Hepatocyte (in vitro differentiated cells): Measurements from ENCODE around the gene MORC3. TPM values are rescaled to one million over a fixed set of nuclear protein-coding genes. Genes with fewer than 3 reads are reported as not detected.

Experiments used
- DNase-seq: peaks from one replicate; pipeline ENCODE4 v3.0.0-alpha.2; 2016; ENCODE audit warnings: low spot score
- H2AFZ ChIP-seq: fragments of 200-600 bp; sonication (generic); 2 replicates; pipeline ENCODE4 v1.6.0; 2016; ENCODE audit warnings: antibody characterized with exemption, mild to moderate bottlenecking
- H3K27ac ChIP-seq: fragments of 200-600 bp; sonication (generic); 2 replicates; pipeline ENCODE4 v1.5.1; 2016; ENCODE audit warnings: mild to moderate bottlenecking
- H3K27me3 ChIP-seq: fragments of 200-600 bp; sonication (generic); 2 replicates; pipeline ENCODE4 v1.6.1; 2016
- H3K36me3 ChIP-seq: fragments of 200-600 bp; sonication (generic); replicated peaks from 2 replicates; pipeline ENCODE4 v1.5.1; 2016; ENCODE audit warnings: low read depth; ENCODE audit not compliant: insufficient read depth
- H3K4me1 ChIP-seq: fragments of 200-600 bp; sonication (generic); 2 replicates; pipeline ENCODE4 v1.5.1; 2016; ENCODE audit warnings: mild to moderate bottlenecking, moderate library complexity; ENCODE audit not compliant: insufficient read depth
- H3K4me2 ChIP-seq: fragments of 200-600 bp; sonication (generic); 2 replicates; pipeline ENCODE4 v1.6.0; 2016
- H3K4me3 ChIP-seq: fragments of 200-600 bp; sonication (generic); 2 replicates; pipeline ENCODE4 v1.5.1; 2016; ENCODE audit warnings: mild to moderate bottlenecking
- H3K79me2 ChIP-seq: fragments of 200-600 bp; sonication (generic); 2 replicates; pipeline ENCODE4 v1.6.0; 2017; ENCODE audit warnings: mild to moderate bottlenecking
- H3K9me2 ChIP-seq: fragments of 200-600 bp; sonication (generic); replicated peaks from 2 replicates; pipeline ENCODE4 v1.6.0; 2017; ENCODE audit warnings: mild to moderate bottlenecking; ENCODE audit not compliant: insufficient read depth
- H3K9me3 ChIP-seq: fragments of 200-600 bp; sonication (generic); 2 replicates; pipeline ENCODE4 v1.5.1; 2016; ENCODE audit warnings: low read depth, mild to moderate bottlenecking
- H4K20me1 ChIP-seq: fragments of 200-600 bp; sonication (generic); 2 replicates; pipeline ENCODE4 v1.6.0; 2016; ENCODE audit warnings: mild to moderate bottlenecking; ENCODE audit not compliant: insufficient read depth, poor library complexity, severe bottlenecking
- EZH2 ChIP-seq: fragments of 200-600 bp; sonication (generic); IDR thresholded peaks from 2 replicates; pipeline ENCODE4 v1.6.1; 2016; ENCODE audit warnings: antibody characterized with exemption, mild to moderate bottlenecking, borderline replicate concordance
- EZH2phosphoT487 ChIP-seq: fragments of 200-600 bp; sonication (generic); IDR thresholded peaks from one replicate; pipeline ENCODE4 v1.6.1; 2018; ENCODE audit warnings: antibody characterized with exemption, mild to moderate bottlenecking, low read depth, moderate library complexity; ENCODE audit not compliant: unreplicated experiment, severe bottlenecking
- WGBS: methylation state at CpG from one replicate; pipeline ENCODE4 v1.1.6; 2016; ENCODE audit warnings: low lambda C conversion rate; ENCODE audit errors: missing lambda C conversion rate; 5-methylcytosine and 5-hydroxymethylcytosine counted together
- polyA plus RNA-seq: library from polyadenylated mRNA; unstranded; fragments of >200 nt; fragmentation: Nextera tagmentation; extraction: Ambion mirVana; gene quantifications from 2 replicates; pipeline ENCODE4 v1.2.1, GENCODE V29; 2016
- total RNA-seq: library from RNA; depleted of rRNA; stranded (reverse); fragments of >200 nt; gene quantifications from 2 replicates; pipeline ENCODE4 v1.2.3, GENCODE V29; 2014
- TF ChIP-seq, protein P1 (sequence below): fragments of 200-600 bp; sonication (generic); IDR thresholded peaks from 2 replicates; pipeline ENCODE4 v1.5.1; 2016; ENCODE audit warnings: antibody characterized with exemption, mild to moderate bottlenecking; ENCODE audit not compliant: poor library complexity

The MORC3 gene
- total and polyA plus RNA-seq, 2 experiments from 2014 or later, result 10.8 to 32.7 TPM

DNA sequence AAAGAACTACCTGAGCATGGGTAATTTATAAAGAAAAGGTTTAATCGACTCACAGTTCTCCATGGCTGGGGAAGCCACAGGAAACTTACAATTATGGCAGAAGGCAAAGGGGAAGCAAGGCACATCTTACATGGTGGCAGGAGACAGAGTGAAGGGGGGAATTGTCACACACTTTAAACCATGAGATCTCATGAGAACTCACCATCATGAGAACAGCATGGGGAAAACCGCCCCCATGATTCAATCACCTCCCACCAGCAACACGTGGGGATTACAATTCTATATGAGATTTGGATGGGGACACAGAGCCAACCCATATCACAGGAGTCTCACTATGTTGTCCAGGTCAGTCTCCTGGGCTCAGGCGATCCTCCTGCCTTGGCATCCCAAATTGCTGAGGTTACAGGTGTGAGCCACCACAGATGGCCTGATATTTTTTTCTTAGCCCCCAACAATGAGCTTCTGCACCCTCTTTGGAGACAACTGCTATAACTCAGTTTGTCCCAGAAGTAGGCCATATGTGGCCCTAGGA is 22.5 kb upstream of the MORC3 start:
- Histone ChIP-seq H4K20me1 (no peaks in the 10 kb centered on the region), H3K36me3 (no peaks in the 10 kb centered on the region), H3K27me3 (no peaks in the 10 kb centered on the region), H2AFZ (peak overlapping the region; percentile 24), H3K9me2 (no peaks in the 10 kb centered on the region), H3K4me2 (peak overlapping the region; percentile 52), H3K4me1 (peaks cover 7% of the 10 kb centered on the region), H3K4me3 (no peak overlapping the region), H3K79me2 (no peaks in the 10 kb centered on the region), H3K27ac (peak overlapping the region; percentile 72), H3K9me3 (no peaks in the 10 kb centered on the region)
- TF ChIP-seq EZH2phosphoT487, result no peak
- TF ChIP-seq EZH2, result no peak
- TF ChIP-seq, protein P1, sequence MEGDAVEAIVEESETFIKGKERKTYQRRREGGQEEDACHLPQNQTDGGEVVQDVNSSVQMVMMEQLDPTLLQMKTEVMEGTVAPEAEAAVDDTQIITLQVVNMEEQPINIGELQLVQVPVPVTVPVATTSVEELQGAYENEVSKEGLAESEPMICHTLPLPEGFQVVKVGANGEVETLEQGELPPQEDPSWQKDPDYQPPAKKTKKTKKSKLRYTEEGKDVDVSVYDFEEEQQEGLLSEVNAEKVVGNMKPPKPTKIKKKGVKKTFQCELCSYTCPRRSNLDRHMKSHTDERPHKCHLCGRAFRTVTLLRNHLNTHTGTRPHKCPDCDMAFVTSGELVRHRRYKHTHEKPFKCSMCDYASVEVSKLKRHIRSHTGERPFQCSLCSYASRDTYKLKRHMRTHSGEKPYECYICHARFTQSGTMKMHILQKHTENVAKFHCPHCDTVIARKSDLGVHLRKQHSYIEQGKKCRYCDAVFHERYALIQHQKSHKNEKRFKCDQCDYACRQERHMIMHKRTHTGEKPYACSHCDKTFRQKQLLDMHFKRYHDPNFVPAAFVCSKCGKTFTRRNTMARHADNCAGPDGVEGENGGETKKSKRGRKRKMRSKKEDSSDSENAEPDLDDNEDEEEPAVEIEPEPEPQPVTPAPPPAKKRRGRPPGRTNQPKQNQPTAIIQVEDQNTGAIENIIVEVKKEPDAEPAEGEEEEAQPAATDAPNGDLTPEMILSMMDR, result no peak
- DNase-seq, result no peak
- WGBS, result 93% methylated on average over 4 of the region's 4 CpGs

DNA sequence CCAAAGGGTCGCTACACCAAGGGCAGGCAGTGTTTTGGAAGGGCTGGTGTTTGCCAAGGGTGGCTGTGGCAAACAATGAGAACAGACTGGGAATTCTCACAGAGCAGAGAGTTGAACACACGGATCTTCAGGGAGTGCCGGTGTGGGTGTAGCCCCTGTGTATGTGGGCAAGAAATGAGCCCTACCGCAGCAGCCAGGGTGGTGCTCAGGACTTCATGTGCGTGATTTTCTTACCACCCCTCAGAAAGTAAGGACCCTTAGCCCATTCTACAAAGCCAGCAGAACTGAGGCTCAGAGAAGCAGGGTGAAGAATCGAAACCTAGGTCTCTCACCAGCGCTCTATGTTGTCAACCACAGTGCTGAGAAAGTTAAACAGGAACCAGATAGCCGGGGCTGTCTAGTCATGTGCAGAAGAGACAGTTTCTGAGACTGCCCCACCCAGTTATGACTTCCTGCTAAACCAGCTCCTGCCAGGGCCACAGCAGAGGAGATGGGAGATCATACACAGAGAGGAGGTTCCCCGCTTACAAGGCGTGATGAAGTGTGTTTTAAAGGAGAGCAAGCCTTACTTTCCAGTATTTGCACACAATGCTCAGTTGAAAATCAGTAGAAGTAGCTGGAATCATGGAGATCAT is 21.9 kb upstream of the MORC3 start:
- Histone ChIP-seq H3K27me3 (no peaks in the 10 kb centered on the region), H3K4me1 (peaks cover 7% of the 10 kb centered on the region), H3K4me2 (peak overlapping the region; percentile 52), H3K4me3 (no peak overlapping the region), H3K9me3 (no peaks in the 10 kb centered on the region), H2AFZ (peak overlapping the region; percentile 24), H3K27ac (peak overlapping the region; percentile 72), H3K79me2 (no peaks in the 10 kb centered on the region), H3K9me2 (no peaks in the 10 kb centered on the region), H3K36me3 (no peaks in the 10 kb centered on the region), H4K20me1 (no peaks in the 10 kb centered on the region)
- DNase-seq, result peak; percentile 67
- 58% methylated on average over 10 of the region's 10 CpGs for WGBS
- no peak for TF ChIP-seq EZH2phosphoT487
- no peak for TF ChIP-seq EZH2
- TF ChIP-seq, protein P1, result no peak

DNA sequence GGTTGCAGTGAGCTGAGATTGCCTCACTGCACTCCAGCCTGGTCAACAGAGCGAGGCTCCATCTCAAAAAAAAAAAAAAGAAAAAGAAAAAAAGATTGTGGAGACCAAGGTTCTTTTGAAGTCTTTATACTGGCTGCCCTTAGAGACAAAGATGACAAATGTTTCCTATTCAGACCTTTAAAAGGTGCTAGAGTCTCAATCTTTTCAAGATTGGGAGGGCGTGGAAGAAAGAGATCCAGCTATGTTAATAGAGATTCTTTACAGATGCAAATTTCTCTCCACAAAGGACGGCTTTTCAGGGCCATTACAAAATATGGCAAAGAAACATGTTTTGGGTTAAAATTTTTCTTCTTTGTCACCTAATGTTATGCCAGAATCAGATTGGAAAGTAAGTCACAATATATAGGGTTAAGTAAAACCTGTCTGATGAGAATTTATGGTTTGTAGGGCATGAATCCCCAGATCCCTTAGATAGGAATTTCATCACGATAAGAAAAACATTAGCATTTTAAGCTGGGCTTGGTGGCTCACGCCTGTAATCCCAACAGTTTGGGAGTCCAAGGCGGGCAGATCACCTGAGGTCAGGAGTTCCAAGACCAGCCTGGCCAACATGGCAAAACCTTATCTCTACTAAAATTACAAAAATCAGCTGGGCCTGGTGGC is 13.0 kb upstream of the MORC3 start:
- H3K4me3 ChIP-seq, result no peak overlapping the region
- no peak for DNase-seq
- H3K27me3 ChIP-seq, result no peaks in the 10 kb centered on the region
- no peak overlapping the region for H3K4me2 ChIP-seq
- H3K9me3 ChIP-seq, result no peaks in the 10 kb centered on the region
- H3K27ac ChIP-seq, result no peak overlapping the region
- H4K20me1 ChIP-seq, result no peaks in the 10 kb centered on the region
- 85% methylated on average over 6 of the region's 6 CpGs for WGBS
- H3K79me2 ChIP-seq, result no peaks in the 10 kb centered on the region
- no peaks in the 10 kb centered on the region for H3K9me2 ChIP-seq
- TF ChIP-seq, protein P1, result no peak
- TF ChIP-seq EZH2 (no peak), EZH2phosphoT487 (no peak)
- no peaks in the 10 kb centered on the region for H3K36me3 ChIP-seq
- no peak overlapping the region for H2AFZ ChIP-seq
- no peaks in the 10 kb centered on the region for H3K4me1 ChIP-seq
